ENCODE measurements around the gene LRRN2.
"Not testable (repeated sequence)": the region's sequence is repeated elsewhere in the genome, so short reads cannot be mapped to it uniquely, and the experiment has no call there.

Gene LRRN2

GRCh38 chr1:204574865-204575163 lies 110.7 kb downstream of the LRRN2 start:
- no peak for DNase-seq

GRCh38 chr1:204574016-204574864 lies 111.3 kb downstream of the LRRN2 start:
- DNase-seq: no peak

- no peak for DNase-seq
These were observed 112.3 kb downstream of the LRRN2 start for GRCh38 chr1:204572923-204573922.

GRCh38 chr1:204571631-204572030 lies 113.9 kb downstream of the LRRN2 start:
- no peak for DNase-seq

GRCh38 chr1:204571128-204571527 lies 114.4 kb downstream of the LRRN2 start:
- no peak for DNase-seq

- not testable (repeated sequence) for DNase-seq
These were observed 115.5 kb downstream of the LRRN2 start for GRCh38 chr1:204570021-204570420.

- DNase-seq: no peak
These were observed 116.1 kb downstream of the LRRN2 start for GRCh38 chr1:204569478-204569877.

GRCh38 chr1:204568576-204569315 lies 116.8 kb downstream of the LRRN2 start:
- DNase-seq: no peak
